ENCODE results near the gene SPATA20.

The SPATA20 gene

GRCh38 chr17:50508573-50509460, 38.2 kb upstream of the SPATA20 start:
- Histone ChIP-seq H3K4me2 (ENCODE audit: insufficient read depth, low read length) (peak overlapping the region; percentile 71), H4K20me1 (ENCODE audit: insufficient read depth, low read length) (no peaks in the 10 kb centered on the region), H3K9me3 (ENCODE audit: insufficient read depth, low read length, severe bottlenecking) (no peaks in the 10 kb centered on the region), H3K4me1 (ENCODE audit: insufficient read depth, low read length) (peaks cover 33% of the 10 kb centered on the region), H3K27me3 (ENCODE audit: insufficient read depth, low read length, poor library complexity) (peaks cover 8% of the 10 kb centered on the region), H2AFZ (ENCODE audit: low read depth, low read length) (peak overlapping the region; percentile 73), H3K9ac (ENCODE audit: low read depth, low read length) (peak overlapping the region; percentile 72), H3K27ac (ENCODE audit: low read length) (peak overlapping the region; percentile 69), H3K4me3 (ENCODE audit: low read depth in 1 of 2, low read length in 2 of 2) (peak overlapping the region; percentile 42 to 79), H3K36me3 (ENCODE audit: insufficient read depth, low read length) (no peaks in the 10 kb centered on the region), H3K79me2 (ENCODE audit: insufficient read depth, low read length) (no peaks in the 10 kb centered on the region)
- ATAC-seq (ENCODE audit: insufficient read depth, low read depth) (no peak), DNase-seq (no peak)
- TF ChIP-seq CTCF (IDR thresholded peaks at IDR 0.05; ENCODE audit: borderline replicate concordance, extremely low read depth, low read length, poor library complexity, severe bottlenecking) (peak; percentile 20), EZH2 (IDR thresholded peaks at IDR 0.05; ENCODE audit: borderline replicate concordance, low read depth, low read length, severe bottlenecking) (no peak)

GRCh38 chr17:50511058-50511457, 35.9 kb upstream of the SPATA20 start:
- Histone ChIP-seq H3K27me3 (ENCODE audit: insufficient read depth, low read length, poor library complexity) (peaks cover 3% of the 10 kb centered on the region), H3K4me3 (ENCODE audit: low read depth in 1 of 2, low read length in 2 of 2) (no peak overlapping the region), H3K4me2 (ENCODE audit: insufficient read depth, low read length) (no peak overlapping the region), H3K9ac (ENCODE audit: low read depth, low read length) (no peak overlapping the region), H3K9me3 (ENCODE audit: insufficient read depth, low read length, severe bottlenecking) (no peaks in the 10 kb centered on the region), H2AFZ (ENCODE audit: low read depth, low read length) (no peak overlapping the region), H3K27ac (ENCODE audit: low read length) (no peak overlapping the region), H3K79me2 (ENCODE audit: insufficient read depth, low read length) (no peaks in the 10 kb centered on the region), H3K36me3 (ENCODE audit: insufficient read depth, low read length) (no peaks in the 10 kb centered on the region), H3K4me1 (ENCODE audit: insufficient read depth, low read length) (peaks cover 25% of the 10 kb centered on the region), H4K20me1 (ENCODE audit: insufficient read depth, low read length) (no peaks in the 10 kb centered on the region)
- no peak for DNase-seq
- no peak for ATAC-seq (ENCODE audit: insufficient read depth, low read depth)
- TF ChIP-seq EZH2 (IDR thresholded peaks at IDR 0.05; ENCODE audit: borderline replicate concordance, low read depth, low read length, severe bottlenecking) = no peak

GRCh38 chr17:50513495-50513894, 33.5 kb upstream of the SPATA20 start:
- Histone ChIP-seq H3K4me1 (ENCODE audit: insufficient read depth, low read length) (peaks cover 16% of the 10 kb centered on the region), H3K27ac (ENCODE audit: low read length) (no peak overlapping the region), H3K4me2 (ENCODE audit: insufficient read depth, low read length) (no peak overlapping the region), H3K79me2 (ENCODE audit: insufficient read depth, low read length) (no peaks in the 10 kb centered on the region), H4K20me1 (ENCODE audit: insufficient read depth, low read length) (no peaks in the 10 kb centered on the region), H3K36me3 (ENCODE audit: insufficient read depth, low read length) (no peaks in the 10 kb centered on the region), H3K9me3 (ENCODE audit: insufficient read depth, low read length, severe bottlenecking) (no peaks in the 10 kb centered on the region), H3K4me3 (ENCODE audit: low read depth in 1 of 2, low read length in 2 of 2) (no peak overlapping the region), H3K27me3 (ENCODE audit: insufficient read depth, low read length, poor library complexity) (peaks cover 5% of the 10 kb centered on the region), H2AFZ (ENCODE audit: low read depth, low read length) (no peak overlapping the region), H3K9ac (ENCODE audit: low read depth, low read length) (no peak overlapping the region)
- no peak for DNase-seq
- TF ChIP-seq EZH2 (IDR thresholded peaks at IDR 0.05; ENCODE audit: borderline replicate concordance, low read depth, low read length, severe bottlenecking) (no peak), CTCF (IDR thresholded peaks at IDR 0.05; ENCODE audit: borderline replicate concordance, extremely low read depth, low read length, poor library complexity, severe bottlenecking) (no peak)
- no peak for ATAC-seq (ENCODE audit: insufficient read depth, low read depth)

- no peaks in the 10 kb centered on the region for H3K79me2 ChIP-seq (ENCODE audit: insufficient read depth, low read length)
- H3K9me3 ChIP-seq (ENCODE audit: insufficient read depth, low read length, severe bottlenecking) = no peaks in the 10 kb centered on the region
- peaks cover 5% of the 10 kb centered on the region for H3K27me3 ChIP-seq (ENCODE audit: insufficient read depth, low read length, poor library complexity)
- no peak for TF ChIP-seq EZH2 (IDR thresholded peaks at IDR 0.05; ENCODE audit: borderline replicate concordance, low read depth, low read length, severe bottlenecking)
- no peak for TF ChIP-seq CTCF (IDR thresholded peaks at IDR 0.05; ENCODE audit: borderline replicate concordance, extremely low read depth, low read length, poor library complexity, severe bottlenecking)
- H3K36me3 ChIP-seq (ENCODE audit: insufficient read depth, low read length) = no peaks in the 10 kb centered on the region
- H4K20me1 ChIP-seq (ENCODE audit: insufficient read depth, low read length) = no peaks in the 10 kb centered on the region
- H3K4me1 ChIP-seq (ENCODE audit: insufficient read depth, low read length) = peaks cover 8% of the 10 kb centered on the region
- no peak overlapping the region for H3K4me3 ChIP-seq (ENCODE audit: low read depth in 1 of 2, low read length in 2 of 2)
- H3K4me2 ChIP-seq (ENCODE audit: insufficient read depth, low read length) = no peak overlapping the region
- no peak overlapping the region for H3K9ac ChIP-seq (ENCODE audit: low read depth, low read length)
- no peak for DNase-seq
- no peak for ATAC-seq (ENCODE audit: insufficient read depth, low read depth)
- H3K27ac ChIP-seq (ENCODE audit: low read length) = no peak overlapping the region
- no peak overlapping the region for H2AFZ ChIP-seq (ENCODE audit: low read depth, low read length)
These were observed 32.6 kb upstream of the SPATA20 start for GRCh38 chr17:50514388-50514787.
